ENCODE measurements around the gene SORCS2.

- TF ChIP-seq ELF4 (IDR thresholded peaks at IDR 0.05) (no peak), FOXM1 (IDR thresholded peaks at IDR 0.05; ENCODE audit: borderline replicate concordance) (no peak), SP1 (IDR thresholded peaks at IDR 0.05) (no peak)
Measured at GRCh38 chr4:7333024-7333780, 140.9 kb downstream of the SORCS2 start.
